Measurements from ENCODE around the gene KSR1. TPM values are rescaled to one million over a fixed set of nuclear protein-coding genes. Genes with fewer than 3 reads are reported as not detected.

The KSR1 gene
- total and polyA plus RNA-seq, 9 of the 15 experiments (the other 6 are each of a cell fraction or from before 2014, with no cell fraction given), result 1.4 to 51.7 (median 18.4) TPM

DNA sequence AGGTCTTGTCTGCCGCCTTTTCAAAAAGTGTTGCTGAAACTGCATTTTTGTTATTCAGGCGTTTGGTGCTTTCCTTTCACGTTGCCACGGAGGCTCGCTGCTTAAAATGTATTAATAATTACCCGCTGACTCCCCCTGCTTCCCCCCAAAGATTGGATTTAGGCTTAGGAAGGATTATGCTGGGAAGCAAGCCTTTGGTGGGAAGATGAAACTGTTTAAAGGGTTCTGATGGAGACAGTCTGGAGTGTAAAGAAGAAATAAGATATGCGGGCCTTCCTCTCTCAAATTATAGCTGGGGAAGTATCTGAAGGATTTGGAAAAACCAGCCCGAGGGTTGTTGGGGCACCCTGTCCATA is 1.1 kb downstream of the KSR1 start:
- 2% methylated on average over 8 of the region's 8 CpGs for WGBS (ENCODE audit: insufficient coverage, low coverage, missing lambda C conversion rate)
- H2AFZ ChIP-seq (ENCODE audit: low read depth, low read length), result no peak overlapping the region
- no peak for DNase-seq (ENCODE audit: extremely low read depth in 1 of 4, low spot score in 3 of 4)
- H3K9me1 ChIP-seq (ENCODE audit: control insufficient read depth, insufficient read depth, low read length), result no peaks in the 10 kb centered on the region
- in situ Hi-C loops (cut with MboI) (no loop called here), intact Hi-C loops (cut with micrococcal nuclease) (loop anchor here (2.0 to 10.0 kb wide), 5 partner anchors 35 to 213 kb away; no protein-coding TSS in a partner anchor)
- H3K27ac ChIP-seq (ENCODE audit: extremely low read depth, low read depth, low read length), result peak overlapping the region; percentile 16; the same call in 2 of the 3 replicates
- H3K36me3 ChIP-seq (ENCODE audit: control insufficient read depth, insufficient read depth, low read length), result peaks cover 11% of the 10 kb centered on the region; the same call in 1 of the 3 replicates
- no peak for ATAC-seq
- FAIRE-seq, result no peak
- no peaks in the 10 kb centered on the region for H3K27me3 ChIP-seq (ENCODE audit: control insufficient read depth in 2 of 2, insufficient read depth in 2 of 2, low read length in 2 of 2)
- peak overlapping the region; percentile 86 for H3K4me2 ChIP-seq (ENCODE audit: insufficient read depth, low read length)
- POLR2A ChIA-PET, result interaction anchor here (0.7 to 5.4 kb wide), 11 partner anchors 8 to 370 kb away, joined by 3 to 40 read pairs (median 3); no protein-coding TSS in a partner anchor
- BruUV-seq (replicated peaks), result no TSS peak
- CTCF ChIA-PET (ENCODE audit: low intra/inter-chr PET ratio), result no interaction called here
- peaks cover 50 to 53% of the 10 kb centered on the region in 2 experiments for H3K4me1 ChIP-seq (replicated peaks in 1 of 2; ENCODE audit: control insufficient read depth in 2 of 2, insufficient read depth in 2 of 2, low read length in 2 of 2)
- peak overlapping the region; percentile 88 for H3K4me3 ChIP-seq
- H4K20me1 ChIP-seq (replicated peaks; ENCODE audit: control insufficient read depth, insufficient read depth, low read length), result peaks cover 4% of the 10 kb centered on the region; the same call in 1 of the 2 replicates
- H3K79me2 ChIP-seq (ENCODE audit: control insufficient read depth, insufficient read depth, low read length), result peaks cover 58% of the 10 kb centered on the region
- no peaks in the 10 kb centered on the region for H3K9me3 ChIP-seq (replicated peaks; ENCODE audit: control insufficient read depth, insufficient read depth, low read depth, low read length)
- peak overlapping the region; percentile 71 to 95 for H3K9ac ChIP-seq (ENCODE audit: insufficient read depth in 1 of 2, low read depth in 2 of 2, low read length in 2 of 2)
- no peak for TF ChIP-seq NUFIP1 (IDR thresholded peaks at IDR 0.05; ENCODE audit: partially characterized antibody)
- no peak for TF ChIP-seq SFPQ (IDR thresholded peaks at IDR 0.05; ENCODE audit: low read depth, low read length)
- TF ChIP-seq BACH1 (tag; IDR thresholded peaks at IDR 0.05), result no peak
- TF ChIP-seq MLLT1 (IDR thresholded peaks at IDR 0.05), result no peak
- TF ChIP-seq THRA (IDR thresholded peaks at IDR 0.05), result no peak
- TF ChIP-seq HEY1 (CRISPR knock-in tag; IDR thresholded peaks at IDR 0.05; ENCODE audit: borderline replicate concordance), result no peak
- no peak for TF ChIP-seq ZNF24 (IDR thresholded peaks at IDR 0.05)
- no peak for TF ChIP-seq TCFL5 (CRISPR knock-in tag; conservative IDR thresholded peaks at IDR 0.05)
- TF ChIP-seq ZNF764 (CRISPR knock-in tag; IDR thresholded peaks at IDR 0.05; ENCODE audit: low read depth), result no peak
- TF ChIP-seq ETS2 (tag; IDR thresholded peaks at IDR 0.05; ENCODE audit: borderline replicate concordance, poor library complexity, severe bottlenecking), result no peak
- TF ChIP-seq, protein P1, sequence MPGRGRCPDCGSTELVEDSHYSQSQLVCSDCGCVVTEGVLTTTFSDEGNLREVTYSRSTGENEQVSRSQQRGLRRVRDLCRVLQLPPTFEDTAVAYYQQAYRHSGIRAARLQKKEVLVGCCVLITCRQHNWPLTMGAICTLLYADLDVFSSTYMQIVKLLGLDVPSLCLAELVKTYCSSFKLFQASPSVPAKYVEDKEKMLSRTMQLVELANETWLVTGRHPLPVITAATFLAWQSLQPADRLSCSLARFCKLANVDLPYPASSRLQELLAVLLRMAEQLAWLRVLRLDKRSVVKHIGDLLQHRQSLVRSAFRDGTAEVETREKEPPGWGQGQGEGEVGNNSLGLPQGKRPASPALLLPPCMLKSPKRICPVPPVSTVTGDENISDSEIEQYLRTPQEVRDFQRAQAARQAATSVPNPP (IDR thresholded peaks at IDR 0.05; ENCODE audit: borderline replicate concordance, insufficient read depth, insufficient read length), result no peak
- TF ChIP-seq ESRRA (IDR thresholded peaks at IDR 0.05; ENCODE audit: borderline replicate concordance, low read depth), result no peak
- TF ChIP-seq ZNF133 (CRISPR knock-in tag; IDR thresholded peaks at IDR 0.05), result no peak
- no peak for TF ChIP-seq CREB5 (CRISPR knock-in tag; IDR thresholded peaks at IDR 0.05)
- no peak for TF ChIP-seq TRIM24 (IDR thresholded peaks at IDR 0.05)
